K562 (cell line): ENCODE measurements around the gene TNFRSF19. TPM values are rescaled to one million over a fixed set of nuclear protein-coding genes. Genes with fewer than 3 reads are reported as not detected.

Experiments
- CREB3 ChIP-seq: fragments of 450-650 bp; conservative IDR thresholded peaks from 2 replicates; pipeline ENCODE4 v1.6.1; 2016; ENCODE audit warnings: missing genetic modification characterization, low read depth, mild to moderate bottlenecking, missing compliant biosample characterization, moderate library complexity
- HES1 ChIP-seq: fragments of 450-650 bp; IDR thresholded peaks from 2 replicates; pipeline ENCODE4 v1.6.1; 2016; ENCODE audit warnings: low read depth, mild to moderate bottlenecking, moderate library complexity
- KLF10 ChIP-seq: fragments of 250-450 bp; sonication (Bioruptor Pico); IDR thresholded peaks from 2 replicates; pipeline ENCODE4 v1.6.1; 2021; ENCODE audit warnings: matching md5 sums
- ZBTB40 ChIP-seq, 2 experiments: fragments of 450-650 bp in 1 of 2; sonication (generic) in 1 of 2; formaldehyde crosslinking in 1 of 2; IDR thresholded peaks; 2 replicates each; pipeline versions ENCODE4 v1.7.1 to v1.9.0; 2016 to 2022; ENCODE audit warnings: inconsistent platforms in 1 of 2, mild to moderate bottlenecking in 1 of 2, missing genetic modification reagents in 1 of 2
- ZKSCAN8 ChIP-seq: fragments of 200-800 bp; sonication (Bioruptor generic); IDR thresholded peaks from 2 replicates; pipeline ENCODE4 v1.6.1; 2016; ENCODE audit warnings: missing genetic modification characterization, missing compliant biosample characterization
- ZNF717 ChIP-seq: fragments of 250-450 bp; sonication (Bioruptor Pico); IDR thresholded peaks from 2 replicates; pipeline ENCODE4 v1.5.0; 2021
- polyA plus RNA-seq, 8 experiments: library from polyadenylated mRNA; depleted of rRNA in 4 of 8; stranded (reverse) in 5 of 8; unstranded in 3 of 8; fragments of >200 nt; fragmentation: Nextera tagmentation in 2 of 8; fragmentation: Illumina TruSeq in 1 of 8; extraction: Ambion mirVana in 2 of 8; extraction: Trizol in 1 of 8; gene quantifications; 2 replicates each; pipeline versions ENCODE4 v1.2.1 to v1.2.3, GENCODE V29; 2011 to 2014; ENCODE audit warnings: inconsistent platforms in 1 of 8, missing spikeins in 1 of 8
- total RNA-seq, 7 experiments: library from RNA; depleted of rRNA in 6 of 7; stranded (reverse); fragments of >200 nt in 6 of 7; fragmentation: Illumina TruSeq in 2 of 7; extraction: Trizol in 2 of 7; gene quantifications; 2 replicates each; pipeline versions ENCODE4 v1.2.1 to v1.2.3, GENCODE V29; 2011 to 2021; ENCODE audit warnings: low replicate concordance in 1 of 7

Gene TNFRSF19
- total and polyA plus RNA-seq, 9 of the 15 experiments (the other 6 are each of a cell fraction or from before 2014, with no cell fraction given) = 0.01 to 0.07 TPM; not detected in 7

- TF ChIP-seq HES1 (no peak), CREB3 (tag) (no peak), ZNF717 (CRISPR knock-in tag) (no peak), ZBTB40 (IDR thresholded peaks at IDR 0.05) (no peak), ZBTB40 (CRISPR knock-in tag; IDR thresholded peaks at IDR 0.05) (no peak), KLF10 (CRISPR knock-in tag) (no peak), ZKSCAN8 (CRISPR knock-in tag) (no peak)
These were observed 18.8 kb upstream of the TNFRSF19 start (continued) for GRCh38 chr13:23551213-23552008.
